Esophagus squamous epithelium (tissue), 5 donors: ENCODE results near the gene CD68. TPM values are rescaled to one million over a fixed set of nuclear protein-coding genes. Genes with fewer than 3 reads are reported as not detected.

Experiments
- DNase-seq: peaks from one replicate; lab custom pipeline; 2025; lab: John Stamatoyannopoulos, UW
- H3K27ac ChIP-seq, 4 donors: fragments of 200-600 bp; sonication (generic); one replicate each; pipeline ENCODE4 v1.5.1; 2016 to 2019; ENCODE audit warnings: mild to moderate bottlenecking in 1 of 4
- H3K27me3 ChIP-seq, 4 donors: fragments of 200-600 bp; sonication (generic); 1 replicate in 3 of 4; 2 replicates in 1 of 4; pipeline versions ENCODE4 v1.5.1 to v1.6.0; 2017 to 2021; ENCODE audit warnings: antibody characterized with exemption in 1 of 4
- H3K36me3 ChIP-seq, 3 donors: fragments of 200-600 bp; sonication (generic); one replicate each; pipeline ENCODE4 v1.5.1; 2016 to 2019
- H3K4me1 ChIP-seq, 3 donors: fragments of 200-600 bp; sonication (generic); one replicate each; pipeline ENCODE4 v1.5.1; 2017 to 2019
- H3K4me3 ChIP-seq, 4 donors: fragments of 200-600 bp; sonication (generic); 1 replicate in 3 of 4; 2 replicates in 1 of 4; pipeline ENCODE4 v1.5.1; 2016 to 2019; ENCODE audit warnings: mild to moderate bottlenecking in 2 of 4, moderate library complexity in 1 of 4
- H3K9me3 ChIP-seq, 3 donors: fragments of 200-600 bp; sonication (generic); one replicate each; pipeline ENCODE4 v1.5.1; 2016 to 2019
- POLR2A ChIP-seq, 4 donors: fragments of 450-650 bp; IDR thresholded peaks; one replicate each; pipeline ENCODE4 v1.6.1; 2017; ENCODE audit warnings: antibody characterized with exemption in 4 of 4, mild to moderate bottlenecking in 4 of 4, moderate library complexity in 3 of 4
- WGBS, 2 donors: methylation state at CpG; one replicate each; pipeline ENCODE4 v1.1.5; 2018; 5-methylcytosine and 5-hydroxymethylcytosine counted together
- intact Hi-C: fragments of 100-400 bp; cut with DNase I; formaldehyde crosslinking; loops from one replicate; pipeline ENCODE4 v1.15.0; 2022
- total RNA-seq, 4 donors: library from RNA; depleted of rRNA; stranded (reverse); fragments of >200 nt; gene quantifications; one replicate each; pipeline ENCODE4 v1.1.0, GENCODE V29; 2016
- TF ChIP-seq, protein P1 (sequence below), 6 experiments: fragments of 450-650 bp in 4 of 6; fragments of 200-600 bp in 2 of 6; sonication (generic) in 2 of 6; IDR thresholded peaks; one replicate each; pipeline ENCODE4 v1.5.1; 2016 to 2019; ENCODE audit warnings: antibody characterized with exemption in 6 of 6, mild to moderate bottlenecking in 4 of 6, moderate library complexity in 4 of 6
- donor health status: DM: yes; HTN: yes; CAD: no.

CD68 gene
- total RNA-seq, 4 donors from 2014 or later = 32.1 to 52.9 (median 45.2) TPM

DNA sequence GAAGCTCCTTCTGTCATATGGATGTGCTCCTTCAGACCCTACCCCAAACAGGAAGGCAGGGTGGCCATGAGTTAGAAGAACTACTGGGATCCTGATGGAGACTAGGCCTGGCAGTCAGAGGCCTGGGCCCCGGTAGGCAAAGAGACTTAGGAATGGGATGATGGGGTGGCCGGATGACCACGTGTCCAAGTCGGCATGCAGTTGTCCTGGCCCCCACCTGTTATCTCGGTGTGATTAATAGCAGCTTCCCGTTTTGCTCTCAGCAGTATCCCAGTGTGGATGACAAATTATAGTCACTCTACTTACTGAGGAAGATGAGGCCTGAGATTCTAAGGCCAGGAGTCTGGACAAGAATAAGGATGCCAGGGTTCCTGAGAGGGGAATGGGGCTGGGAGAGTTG lies 29.1 kb upstream of the CD68 start:
- H3K4me1 ChIP-seq = peaks cover 15 to 37% (median 17%) of the 10 kb centered on the region in 3 donors
- H3K27ac ChIP-seq = peak overlapping the region in 2 of 4 donors; percentile 92 to 97
- peaks cover 0 to 12% (median 0%) of the 10 kb centered on the region in 3 donors for H3K36me3 ChIP-seq
- H3K4me3 ChIP-seq = peak overlapping the region in 1 of 4 donors; percentile 74
- H3K9me3 ChIP-seq = no peaks in the 10 kb centered on the region
- DNase-seq = no peak
- intact Hi-C loops = no loop called here
- WGBS, 2 donors = 48 to 73% methylated on average over 6 of the region's 6 CpGs
- no peaks in the 10 kb centered on the region for H3K27me3 ChIP-seq
- TF ChIP-seq, protein P1, sequence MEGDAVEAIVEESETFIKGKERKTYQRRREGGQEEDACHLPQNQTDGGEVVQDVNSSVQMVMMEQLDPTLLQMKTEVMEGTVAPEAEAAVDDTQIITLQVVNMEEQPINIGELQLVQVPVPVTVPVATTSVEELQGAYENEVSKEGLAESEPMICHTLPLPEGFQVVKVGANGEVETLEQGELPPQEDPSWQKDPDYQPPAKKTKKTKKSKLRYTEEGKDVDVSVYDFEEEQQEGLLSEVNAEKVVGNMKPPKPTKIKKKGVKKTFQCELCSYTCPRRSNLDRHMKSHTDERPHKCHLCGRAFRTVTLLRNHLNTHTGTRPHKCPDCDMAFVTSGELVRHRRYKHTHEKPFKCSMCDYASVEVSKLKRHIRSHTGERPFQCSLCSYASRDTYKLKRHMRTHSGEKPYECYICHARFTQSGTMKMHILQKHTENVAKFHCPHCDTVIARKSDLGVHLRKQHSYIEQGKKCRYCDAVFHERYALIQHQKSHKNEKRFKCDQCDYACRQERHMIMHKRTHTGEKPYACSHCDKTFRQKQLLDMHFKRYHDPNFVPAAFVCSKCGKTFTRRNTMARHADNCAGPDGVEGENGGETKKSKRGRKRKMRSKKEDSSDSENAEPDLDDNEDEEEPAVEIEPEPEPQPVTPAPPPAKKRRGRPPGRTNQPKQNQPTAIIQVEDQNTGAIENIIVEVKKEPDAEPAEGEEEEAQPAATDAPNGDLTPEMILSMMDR (IDR thresholded peaks at IDR 0.05) = no peak
- no peak for TF ChIP-seq POLR2A (IDR thresholded peaks at IDR 0.05)

DNA sequence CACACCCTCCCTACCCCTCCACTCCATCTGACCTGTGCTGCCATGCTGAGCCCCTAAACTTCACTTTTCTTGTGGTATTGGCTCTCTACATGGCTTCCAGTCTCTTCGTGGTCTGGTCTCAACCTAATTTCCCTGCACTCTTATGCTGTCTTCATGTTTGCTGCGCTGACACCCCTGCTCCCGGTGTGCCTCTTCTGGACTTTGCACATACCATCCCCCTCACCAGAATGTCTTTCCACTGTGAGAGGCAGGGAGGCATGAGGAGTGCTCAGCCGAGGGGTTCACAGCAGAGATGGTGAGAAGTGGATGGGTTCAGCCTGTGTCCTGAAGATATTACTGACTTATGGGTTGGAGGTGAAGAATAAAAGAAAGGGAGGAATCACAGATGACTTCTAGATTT lies 28.0 kb upstream of the CD68 start:
- no peaks in the 10 kb centered on the region for H3K27me3 ChIP-seq
- no peak for DNase-seq
- intact Hi-C loops = no loop called here
- H3K9me3 ChIP-seq = no peaks in the 10 kb centered on the region
- H3K4me3 ChIP-seq = no peak overlapping the region
- peaks cover 0 to 12% (median 0%) of the 10 kb centered on the region in 3 donors for H3K36me3 ChIP-seq
- TF ChIP-seq, protein P1 (IDR thresholded peaks at IDR 0.05) = no peak
- no peak for TF ChIP-seq POLR2A (IDR thresholded peaks at IDR 0.05)
- WGBS, 2 donors = 85 to 87% methylated on average over 4 of the region's 4 CpGs
- peaks cover 15 to 37% (median 17%) of the 10 kb centered on the region in 3 donors for H3K4me1 ChIP-seq
- H3K27ac ChIP-seq = no peak overlapping the region

DNA sequence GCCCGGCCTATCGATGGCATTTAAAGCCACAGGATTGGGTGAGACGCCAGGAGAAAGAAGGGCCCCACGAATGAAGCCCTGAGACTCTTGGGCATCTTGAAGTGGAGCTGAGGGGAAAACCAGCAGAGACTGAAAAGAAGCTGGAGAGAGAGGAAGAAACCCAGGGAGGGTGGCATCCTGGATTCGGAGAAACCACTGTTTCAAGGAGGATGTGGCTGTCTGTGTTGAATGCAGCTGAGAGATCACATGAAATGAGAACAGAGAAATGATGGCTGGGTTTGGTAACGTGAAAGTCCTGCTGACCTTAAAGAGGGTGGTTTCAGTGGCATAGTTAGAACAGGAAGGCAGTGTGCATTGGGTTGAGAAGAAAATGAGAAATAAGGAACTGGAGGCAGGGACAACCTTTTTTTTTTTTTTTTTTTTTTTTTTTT lies 26.8 kb upstream of the CD68 start:
- WGBS, 2 donors = 57 to 66% methylated on average over 3 to 5 of the region's 6 CpGs
- no peaks in the 10 kb centered on the region for H3K27me3 ChIP-seq

DNA sequence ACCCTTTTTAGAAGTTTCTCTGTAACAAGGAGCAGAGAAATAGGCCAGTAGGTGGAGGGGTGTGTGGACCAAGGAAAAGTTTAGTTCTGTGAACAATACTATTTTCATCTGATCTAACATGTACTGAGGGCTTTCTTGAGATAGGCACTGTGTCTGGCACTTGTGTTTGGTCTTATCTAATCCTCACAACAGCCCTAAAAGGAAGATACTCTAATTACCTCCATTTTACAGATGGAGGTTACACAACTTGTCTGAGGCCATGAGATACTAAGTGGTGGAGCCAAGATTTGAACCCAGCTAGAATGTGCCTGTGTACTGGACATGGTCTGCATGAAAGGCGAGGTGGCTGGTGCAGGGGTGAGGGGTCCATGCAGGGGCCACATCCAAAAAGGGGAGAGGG lies 26.1 kb upstream of the CD68 start:
- Histone ChIP-seq H3K27ac (peak overlapping the region in 2 of 4 donors; percentile 31 to 76), H3K27me3 (no peaks in the 10 kb centered on the region), H3K4me3 (no peak overlapping the region), H3K9me3 (no peaks in the 10 kb centered on the region), H3K4me1 (peaks cover 24 to 49% (median 27%) of the 10 kb centered on the region in 3 donors), H3K36me3 (peaks cover 0 to 12% (median 0%) of the 10 kb centered on the region in 3 donors)
- DNase-seq = no peak
- intact Hi-C loops = no loop called here
- WGBS, 2 donors = 75 to 92% methylated on average over 1 of the region's 1 CpG
- TF ChIP-seq, protein P1 (IDR thresholded peaks at IDR 0.05) = no peak
- no peak for TF ChIP-seq POLR2A (IDR thresholded peaks at IDR 0.05)

More for the DNA sequence above, 26.8 kb upstream of the CD68 start:
- peaks cover 22 to 49% (median 22%) of the 10 kb centered on the region in 3 donors for H3K4me1 ChIP-seq
- no peak for DNase-seq
- H3K36me3 ChIP-seq = peaks cover 0 to 12% (median 0%) of the 10 kb centered on the region in 3 donors
- peak overlapping the region in 3 of 4 donors; percentile 30 to 52 (median 44) for H3K27ac ChIP-seq
- no peaks in the 10 kb centered on the region for H3K9me3 ChIP-seq
- TF ChIP-seq, protein P1 (IDR thresholded peaks at IDR 0.05) = no peak
- TF ChIP-seq POLR2A (IDR thresholded peaks at IDR 0.05) = no peak
- intact Hi-C loops = no loop called here
- no peak overlapping the region for H3K4me3 ChIP-seq

DNA sequence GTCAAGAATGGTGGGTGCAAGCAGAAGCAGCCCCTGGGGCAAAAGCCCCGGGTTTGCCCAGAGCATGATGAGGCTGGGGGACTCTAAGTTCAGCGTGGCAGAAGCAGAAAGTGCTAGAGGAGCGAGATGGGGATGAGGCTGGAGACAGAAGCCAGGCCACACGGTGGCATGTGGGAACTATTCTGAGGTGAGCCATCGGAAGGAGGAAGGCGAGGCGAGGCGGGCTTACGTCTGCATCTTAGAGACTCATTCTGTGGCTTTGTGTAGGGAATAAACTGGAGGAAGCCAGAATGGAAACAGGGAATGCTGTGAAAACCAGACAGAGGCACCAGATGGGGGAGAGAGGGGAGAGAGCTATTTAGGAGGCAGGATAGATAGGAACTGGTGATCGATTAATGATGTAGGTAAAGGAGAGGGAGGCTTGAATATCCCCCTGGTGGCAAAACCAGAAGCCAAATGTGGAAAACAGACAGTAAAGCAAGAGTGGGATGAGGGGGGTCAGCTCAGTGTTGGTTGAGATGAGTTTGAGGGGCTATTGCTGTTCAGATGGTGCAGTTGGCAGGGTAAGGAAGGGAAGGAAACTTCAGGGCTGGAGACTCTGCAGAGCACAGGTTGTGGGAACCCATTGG lies 24.0 kb upstream of the CD68 start:
- peaks cover 25 to 49% (median 33%) of the 10 kb centered on the region in 3 donors for H3K4me1 ChIP-seq
- intact Hi-C loops = no loop called here
- TF ChIP-seq, protein P1 (IDR thresholded peaks at IDR 0.05) = no peak
- no peak for TF ChIP-seq POLR2A (IDR thresholded peaks at IDR 0.05)

More for the DNA sequence above, 24.0 kb upstream of the CD68 start:
- Histone ChIP-seq H3K4me3 (no peak overlapping the region), H3K9me3 (no peaks in the 10 kb centered on the region), H3K27ac (no peak overlapping the region), H3K27me3 (no peaks in the 10 kb centered on the region), H3K36me3 (peaks cover 0 to 12% (median 0%) of the 10 kb centered on the region in 3 donors)
- DNase-seq = no peak
- 58 to 62% methylated on average over 10 of the region's 10 CpGs for WGBS, 2 donors
